ENCODE measurements around the gene RAD51B. TPM values are rescaled to one million over a fixed set of nuclear protein-coding genes. Genes with fewer than 3 reads are reported as not detected.

RAD51B gene
- polyA plus RNA-seq, 1 donor (not counting 4 experiments of a cell fraction or from before 2014, with no cell fraction given), result 13.3 TPM

DNA sequence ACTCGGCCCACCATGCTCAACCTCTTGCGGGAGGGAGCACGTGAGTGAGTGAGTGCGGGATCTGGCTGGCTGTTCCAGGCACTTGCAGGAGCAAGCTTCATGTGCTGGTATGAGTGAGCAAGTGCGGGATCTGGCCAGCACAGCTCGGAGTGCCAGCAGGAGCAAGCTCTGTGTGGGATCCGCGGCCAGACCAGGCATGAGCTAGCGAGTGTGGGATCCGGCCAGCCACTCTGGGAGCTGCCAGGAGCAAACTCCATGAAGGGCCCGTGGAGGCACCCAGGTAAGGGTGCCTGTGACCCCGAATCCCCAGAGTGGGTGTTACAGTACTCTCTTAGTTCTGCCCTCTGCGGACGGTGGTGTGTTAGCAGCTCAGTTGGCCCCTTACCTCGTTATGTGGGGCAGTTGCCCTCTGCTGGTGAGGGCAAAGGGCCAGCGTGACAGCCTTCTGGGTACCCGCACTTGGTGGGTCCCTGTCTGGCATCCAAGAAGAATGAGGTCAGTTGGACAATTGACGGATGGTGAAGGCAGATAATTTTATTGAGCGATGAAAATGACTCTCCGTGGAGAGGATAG is 38.3 kb downstream of the RAD51B start:
- Histone ChIP-seq H3K4me3 (ENCODE audit: control insufficient read depth in 2 of 3, extremely low read depth in 1 of 3, insufficient read depth in 2 of 3, low read depth in 1 of 3, low read length in 3 of 3) (no peak overlapping the region), H3K27ac (ENCODE audit: control insufficient read depth, insufficient read depth, low read length) (no peak overlapping the region), H3K4me1 (ENCODE audit: control insufficient read depth, extremely low read depth, insufficient read depth, low read length) (peaks cover 2% of the 10 kb centered on the region), H3K79me2 (ENCODE audit: control insufficient read depth, insufficient read depth, low read length) (no peaks in the 10 kb centered on the region), H2AFZ (ENCODE audit: control insufficient read depth, low read length) (no peak overlapping the region), H3K9me3 (ENCODE audit: control insufficient read depth, low read depth, low read length) (no peaks in the 10 kb centered on the region), H3K9ac (ENCODE audit: control insufficient read depth, extremely low read depth, insufficient read depth, low read length) (no peak overlapping the region), H3K4me2 (ENCODE audit: control insufficient read depth, extremely low read depth, insufficient read depth, low read depth, low read length) (no peak overlapping the region), H3K36me3 (ENCODE audit: control insufficient read depth in 2 of 2, extremely low read depth in 1 of 2, insufficient read depth in 2 of 2, low read length in 2 of 2) (no peaks in the 10 kb centered on the region), H4K20me1 (ENCODE audit: control insufficient read depth, extremely low read depth, insufficient read depth, low read length) (no peaks in the 10 kb centered on the region), H3K27me3 (ENCODE audit: control insufficient read depth, extremely low read depth, insufficient read depth, low read length) (no peaks in the 10 kb centered on the region), H3K9me1 (ENCODE audit: control insufficient read depth, extremely low read depth, insufficient read depth, low read length) (no peaks in the 10 kb centered on the region)
- dilution Hi-C loops (cut with MboI; ENCODE audit: extremely low pct_ligation_motif_present, low sequenced_read_pairs), result no loop called here
- TF ChIP-seq, protein P1, sequence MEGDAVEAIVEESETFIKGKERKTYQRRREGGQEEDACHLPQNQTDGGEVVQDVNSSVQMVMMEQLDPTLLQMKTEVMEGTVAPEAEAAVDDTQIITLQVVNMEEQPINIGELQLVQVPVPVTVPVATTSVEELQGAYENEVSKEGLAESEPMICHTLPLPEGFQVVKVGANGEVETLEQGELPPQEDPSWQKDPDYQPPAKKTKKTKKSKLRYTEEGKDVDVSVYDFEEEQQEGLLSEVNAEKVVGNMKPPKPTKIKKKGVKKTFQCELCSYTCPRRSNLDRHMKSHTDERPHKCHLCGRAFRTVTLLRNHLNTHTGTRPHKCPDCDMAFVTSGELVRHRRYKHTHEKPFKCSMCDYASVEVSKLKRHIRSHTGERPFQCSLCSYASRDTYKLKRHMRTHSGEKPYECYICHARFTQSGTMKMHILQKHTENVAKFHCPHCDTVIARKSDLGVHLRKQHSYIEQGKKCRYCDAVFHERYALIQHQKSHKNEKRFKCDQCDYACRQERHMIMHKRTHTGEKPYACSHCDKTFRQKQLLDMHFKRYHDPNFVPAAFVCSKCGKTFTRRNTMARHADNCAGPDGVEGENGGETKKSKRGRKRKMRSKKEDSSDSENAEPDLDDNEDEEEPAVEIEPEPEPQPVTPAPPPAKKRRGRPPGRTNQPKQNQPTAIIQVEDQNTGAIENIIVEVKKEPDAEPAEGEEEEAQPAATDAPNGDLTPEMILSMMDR (optimal IDR thresholded peaks at IDR 0.05 in 1 of 3, IDR thresholded peaks at IDR 0.05 in 1 of 3, conservative IDR thresholded peaks at IDR 0.05 in 1 of 3; ENCODE audit: extremely low read depth in 1 of 3, insufficient read depth in 2 of 3, low read length in 3 of 3), result no peak
- TF ChIP-seq EZH2 (IDR thresholded peaks at IDR 0.05; ENCODE audit: low read length), result no peak
- no peak for DNase-seq (ENCODE audit: low read depth, low spot score)
- FAIRE-seq, result no peak

GRCh38 chr14:67859169-67859749 is 39.7 kb downstream of the RAD51B start:
- no peak for TF ChIP-seq EZH2 (IDR thresholded peaks at IDR 0.05; ENCODE audit: low read length)
- TF ChIP-seq, protein P1 (optimal IDR thresholded peaks at IDR 0.05 in 1 of 3, IDR thresholded peaks at IDR 0.05 in 1 of 3, conservative IDR thresholded peaks at IDR 0.05 in 1 of 3; ENCODE audit: extremely low read depth in 1 of 3, insufficient read depth in 2 of 3, low read length in 3 of 3), result no peak
- Histone ChIP-seq H3K79me2 (ENCODE audit: control insufficient read depth, insufficient read depth, low read length) (no peaks in the 10 kb centered on the region), H2AFZ (ENCODE audit: control insufficient read depth, low read length) (no peak overlapping the region), H3K9me1 (ENCODE audit: control insufficient read depth, extremely low read depth, insufficient read depth, low read length) (no peaks in the 10 kb centered on the region), H3K9me3 (ENCODE audit: control insufficient read depth, low read depth, low read length) (no peaks in the 10 kb centered on the region), H4K20me1 (ENCODE audit: control insufficient read depth, extremely low read depth, insufficient read depth, low read length) (no peaks in the 10 kb centered on the region), H3K4me2 (ENCODE audit: control insufficient read depth, extremely low read depth, insufficient read depth, low read depth, low read length) (no peak overlapping the region), H3K27ac (ENCODE audit: control insufficient read depth, insufficient read depth, low read length) (no peak overlapping the region), H3K4me3 (ENCODE audit: control insufficient read depth in 2 of 3, extremely low read depth in 1 of 3, insufficient read depth in 2 of 3, low read depth in 1 of 3, low read length in 3 of 3) (no peak overlapping the region), H3K4me1 (ENCODE audit: control insufficient read depth, extremely low read depth, insufficient read depth, low read length) (peaks cover 2% of the 10 kb centered on the region), H3K36me3 (ENCODE audit: control insufficient read depth in 2 of 2, extremely low read depth in 1 of 2, insufficient read depth in 2 of 2, low read length in 2 of 2) (no peaks in the 10 kb centered on the region), H3K9ac (ENCODE audit: control insufficient read depth, extremely low read depth, insufficient read depth, low read length) (no peak overlapping the region), H3K27me3 (ENCODE audit: control insufficient read depth, extremely low read depth, insufficient read depth, low read length) (no peaks in the 10 kb centered on the region)
- dilution Hi-C loops (cut with MboI; ENCODE audit: extremely low pct_ligation_motif_present, low sequenced_read_pairs), result no loop called here
- DNase-seq (ENCODE audit: low read depth, low spot score), result no peak
- no peak for FAIRE-seq

All from keratinocyte (primary cell).